ENCODE measurements around the gene BCDIN3D.

DNA sequence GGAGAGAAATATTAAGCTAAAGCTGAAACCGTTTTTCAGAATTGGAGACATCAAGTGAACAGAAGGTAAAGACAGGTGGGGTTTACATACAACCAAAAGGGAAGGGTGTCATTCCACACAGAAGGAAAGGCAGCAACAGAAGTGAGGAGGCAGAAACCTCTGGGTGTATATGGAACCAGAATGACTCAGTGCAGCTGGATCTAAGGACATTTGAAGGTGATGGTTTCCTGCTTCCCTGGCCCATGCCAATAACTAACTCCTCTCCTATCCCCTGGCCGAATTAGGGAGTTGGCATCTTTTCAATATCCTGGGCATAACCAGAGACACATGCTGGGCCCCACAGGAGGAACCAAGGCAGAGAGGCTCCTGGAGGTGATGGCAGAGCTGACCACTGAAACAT is 23.1 kb downstream of the BCDIN3D start:
- TF ChIP-seq EZH2phosphoT487 (IDR thresholded peaks at IDR 0.05; ENCODE audit: insufficient read depth, low read depth) (no peak), EZH2 (IDR thresholded peaks at IDR 0.05; ENCODE audit: insufficient read depth, poor library complexity, severe bottlenecking) (no peak)

Data from GM23248 (cell line).